Smooth muscle cell (in vitro differentiated cells): ENCODE results near the gene SLC12A5. TPM values are rescaled to one million over a fixed set of nuclear protein-coding genes. Genes with fewer than 3 reads are reported as not detected.

Source experiments
- DNase-seq: peaks from one replicate; lab custom pipeline; 2025; ENCODE audit not compliant: unreplicated experiment; lab: John Stamatoyannopoulos, UW
- H2AFZ ChIP-seq: fragments of 200-600 bp; sonication (generic); 2 replicates; pipeline ENCODE4 v1.6.0; 2016; ENCODE audit warnings: antibody characterized with exemption, low read depth, mild to moderate bottlenecking
- H3F3A ChIP-seq: fragments of 200-600 bp; sonication (generic); 2 replicates; pipeline ENCODE4 v1.6.0; 2017; ENCODE audit warnings: antibody characterized with exemption, low read depth
- H3K27ac ChIP-seq: fragments of 200-600 bp; sonication (generic); 2 replicates; pipeline ENCODE4 v1.5.1; 2016; ENCODE audit warnings: low read depth, mild to moderate bottlenecking
- H3K27me3 ChIP-seq: fragments of 200-600 bp; sonication (generic); 2 replicates; pipeline ENCODE4 v1.6.1; 2016; ENCODE audit warnings: low read depth, mild to moderate bottlenecking
- H3K36me3 ChIP-seq: fragments of 200-600 bp; sonication (generic); 2 replicates; pipeline ENCODE4 v1.5.1; 2016; ENCODE audit warnings: low read depth
- H3K4me1 ChIP-seq: fragments of 200-600 bp; sonication (generic); 2 replicates; pipeline ENCODE4 v1.5.1; 2016; ENCODE audit warnings: low read depth
- H3K4me2 ChIP-seq: fragments of 200-600 bp; sonication (generic); 2 replicates; pipeline ENCODE4 v1.6.0; 2016; ENCODE audit warnings: mild to moderate bottlenecking
- H3K4me3 ChIP-seq: fragments of 200-600 bp; sonication (generic); 2 replicates; pipeline ENCODE4 v1.5.1; 2016; ENCODE audit warnings: mild to moderate bottlenecking
- H3K79me2 ChIP-seq: fragments of 200-600 bp; sonication (generic); 2 replicates; pipeline ENCODE4 v1.6.0; 2016; ENCODE audit warnings: low read depth, mild to moderate bottlenecking
- H3K9ac ChIP-seq: fragments of 200-600 bp; sonication (generic); 2 replicates; pipeline ENCODE4 v1.6.0; 2016; ENCODE audit warnings: low read depth
- H3K9me3 ChIP-seq: fragments of 200-600 bp; sonication (generic); replicated peaks from 2 replicates; pipeline ENCODE4 v1.5.1; 2016; ENCODE audit warnings: low read depth
- H4K20me1 ChIP-seq: fragments of 200-600 bp; sonication (generic); 2 replicates; pipeline ENCODE4 v1.6.0; 2016; ENCODE audit warnings: low read depth
- CTCF ChIP-seq: fragments of 200-600 bp; sonication (generic); IDR thresholded peaks from 2 replicates; pipeline ENCODE4 v1.5.1; 2017; ENCODE audit warnings: borderline replicate concordance, mild to moderate bottlenecking, antibody characterized with exemption; ENCODE audit not compliant: insufficient read depth, poor library complexity, severe bottlenecking
- WGBS: methylation state at CpG from one replicate; pipeline ENCODE4 v1.1.7; 2016; ENCODE audit warnings: low lambda C conversion rate; 5-methylcytosine and 5-hydroxymethylcytosine counted together
- polyA plus RNA-seq: library from polyadenylated mRNA; unstranded; fragments of >200 nt; fragmentation: Nextera tagmentation; extraction: Ambion mirVana; gene quantifications from 2 replicates; pipeline ENCODE4 v1.2.1, GENCODE V29; 2016
- total RNA-seq: library from RNA; depleted of rRNA; stranded (reverse); fragments of >200 nt; gene quantifications from 2 replicates; pipeline ENCODE4 v1.2.3, GENCODE V29; 2014

SLC12A5 gene
- total and polyA plus RNA-seq, 2 experiments from 2014 or later = 0.40 to 1.3 TPM

- H3K27me3 ChIP-seq = no peaks in the 10 kb centered on the region
- WGBS = 93% methylated on average over 5 of the region's 5 CpGs
Observed at GRCh38 chr20:46001498-46001897, 27.5 kb upstream of the SLC12A5 start.

GRCh38 chr20:46002008-46002407, 27.0 kb upstream of the SLC12A5 start:
- Histone ChIP-seq H4K20me1 (no peaks in the 10 kb centered on the region), H3K36me3 (no peaks in the 10 kb centered on the region), H3K9ac (no peak overlapping the region), H3K27me3 (no peaks in the 10 kb centered on the region), H3K4me2 (no peak overlapping the region), H3K27ac (no peak overlapping the region), H3F3A (no peaks in the 10 kb centered on the region), H2AFZ (no peak overlapping the region), H3K4me1 (no peaks in the 10 kb centered on the region), H3K79me2 (no peaks in the 10 kb centered on the region), H3K9me3 (no peaks in the 10 kb centered on the region), H3K4me3 (no peak overlapping the region)
- no peak for DNase-seq
- no peak for TF ChIP-seq CTCF
- WGBS = 98% methylated on average over 3 of the region's 3 CpGs

More at GRCh38 chr20:46001498-46001897, 27.5 kb upstream of the SLC12A5 start:
- Histone ChIP-seq H2AFZ (no peak overlapping the region), H3K27ac (no peak overlapping the region), H3F3A (no peaks in the 10 kb centered on the region), H3K36me3 (no peaks in the 10 kb centered on the region), H3K9me3 (no peaks in the 10 kb centered on the region), H3K4me3 (no peak overlapping the region), H3K4me1 (no peaks in the 10 kb centered on the region), H3K4me2 (no peak overlapping the region), H3K9ac (no peak overlapping the region), H3K79me2 (no peaks in the 10 kb centered on the region), H4K20me1 (no peaks in the 10 kb centered on the region)
- no peak for DNase-seq
- TF ChIP-seq CTCF = no peak

- no peaks in the 10 kb centered on the region for H3K9me3 ChIP-seq
- H3F3A ChIP-seq = no peaks in the 10 kb centered on the region
- no peak for TF ChIP-seq CTCF
- no peaks in the 10 kb centered on the region for H3K36me3 ChIP-seq
- 42% methylated on average over 4 of the region's 4 CpGs for WGBS
- no peak overlapping the region for H3K9ac ChIP-seq
- no peaks in the 10 kb centered on the region for H4K20me1 ChIP-seq
- no peak overlapping the region for H3K27ac ChIP-seq
- no peak overlapping the region for H2AFZ ChIP-seq
- DNase-seq = no peak
- no peaks in the 10 kb centered on the region for H3K79me2 ChIP-seq
- no peak overlapping the region for H3K4me3 ChIP-seq
- H3K27me3 ChIP-seq = no peaks in the 10 kb centered on the region
- H3K4me2 ChIP-seq = no peak overlapping the region
- H3K4me1 ChIP-seq = peaks cover 4% of the 10 kb centered on the region
Observed at GRCh38 chr20:46004187-46004586, 24.8 kb upstream of the SLC12A5 start.

GRCh38 chr20:46004889-46005473, 24.0 kb upstream of the SLC12A5 start:
- Histone ChIP-seq H3F3A (no peaks in the 10 kb centered on the region), H4K20me1 (no peaks in the 10 kb centered on the region), H3K27ac (no peak overlapping the region), H3K27me3 (no peaks in the 10 kb centered on the region), H3K9me3 (no peaks in the 10 kb centered on the region), H3K4me1 (peaks cover 4% of the 10 kb centered on the region), H3K36me3 (no peaks in the 10 kb centered on the region), H3K79me2 (no peaks in the 10 kb centered on the region), H3K4me2 (no peak overlapping the region), H2AFZ (no peak overlapping the region), H3K4me3 (no peak overlapping the region), H3K9ac (no peak overlapping the region)
- no peak for TF ChIP-seq CTCF
- 19% methylated on average over 3 of the region's 3 CpGs for WGBS
- DNase-seq = no peak
